Measurements from ENCODE around the gene INPP5A.

DNA sequence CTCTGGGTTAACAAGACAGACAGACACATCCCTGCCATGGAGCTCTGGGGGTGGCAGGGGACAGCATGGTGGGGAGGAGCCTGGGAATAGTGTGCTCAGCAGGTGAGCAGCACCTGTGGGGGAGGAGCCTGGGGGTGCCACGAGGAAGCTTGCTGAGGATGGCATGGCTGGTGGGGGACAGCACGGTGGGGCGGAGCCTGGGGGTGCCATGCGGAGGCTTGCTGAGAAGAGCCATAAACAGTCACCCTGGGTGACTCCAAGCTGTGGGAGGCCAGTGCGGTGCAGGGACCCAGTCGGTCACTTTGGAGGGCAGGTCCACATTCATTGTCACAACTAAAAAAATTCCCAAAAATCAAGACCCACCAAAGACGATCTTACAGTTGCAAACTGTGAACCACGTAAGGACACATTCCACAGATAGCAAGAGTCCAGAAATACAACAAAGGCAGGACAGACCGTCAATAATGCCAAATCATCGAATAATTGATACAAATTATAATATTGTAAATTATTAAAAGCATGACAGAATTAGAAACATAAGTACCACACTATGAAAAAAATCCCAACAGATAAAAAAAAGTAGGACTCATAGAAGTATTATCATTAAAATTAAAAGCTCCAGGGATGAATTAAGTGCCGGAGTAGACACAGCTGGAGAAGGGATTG is 223.9 kb downstream of the INPP5A start:
- TF ChIP-seq, protein P1, sequence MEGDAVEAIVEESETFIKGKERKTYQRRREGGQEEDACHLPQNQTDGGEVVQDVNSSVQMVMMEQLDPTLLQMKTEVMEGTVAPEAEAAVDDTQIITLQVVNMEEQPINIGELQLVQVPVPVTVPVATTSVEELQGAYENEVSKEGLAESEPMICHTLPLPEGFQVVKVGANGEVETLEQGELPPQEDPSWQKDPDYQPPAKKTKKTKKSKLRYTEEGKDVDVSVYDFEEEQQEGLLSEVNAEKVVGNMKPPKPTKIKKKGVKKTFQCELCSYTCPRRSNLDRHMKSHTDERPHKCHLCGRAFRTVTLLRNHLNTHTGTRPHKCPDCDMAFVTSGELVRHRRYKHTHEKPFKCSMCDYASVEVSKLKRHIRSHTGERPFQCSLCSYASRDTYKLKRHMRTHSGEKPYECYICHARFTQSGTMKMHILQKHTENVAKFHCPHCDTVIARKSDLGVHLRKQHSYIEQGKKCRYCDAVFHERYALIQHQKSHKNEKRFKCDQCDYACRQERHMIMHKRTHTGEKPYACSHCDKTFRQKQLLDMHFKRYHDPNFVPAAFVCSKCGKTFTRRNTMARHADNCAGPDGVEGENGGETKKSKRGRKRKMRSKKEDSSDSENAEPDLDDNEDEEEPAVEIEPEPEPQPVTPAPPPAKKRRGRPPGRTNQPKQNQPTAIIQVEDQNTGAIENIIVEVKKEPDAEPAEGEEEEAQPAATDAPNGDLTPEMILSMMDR (IDR thresholded peaks at IDR 0.05), result no peak
- no peak for TF ChIP-seq POLR2A (IDR thresholded peaks at IDR 0.05)
